ENCODE measurements around the gene C1orf159.

Gene C1orf159

DNA sequence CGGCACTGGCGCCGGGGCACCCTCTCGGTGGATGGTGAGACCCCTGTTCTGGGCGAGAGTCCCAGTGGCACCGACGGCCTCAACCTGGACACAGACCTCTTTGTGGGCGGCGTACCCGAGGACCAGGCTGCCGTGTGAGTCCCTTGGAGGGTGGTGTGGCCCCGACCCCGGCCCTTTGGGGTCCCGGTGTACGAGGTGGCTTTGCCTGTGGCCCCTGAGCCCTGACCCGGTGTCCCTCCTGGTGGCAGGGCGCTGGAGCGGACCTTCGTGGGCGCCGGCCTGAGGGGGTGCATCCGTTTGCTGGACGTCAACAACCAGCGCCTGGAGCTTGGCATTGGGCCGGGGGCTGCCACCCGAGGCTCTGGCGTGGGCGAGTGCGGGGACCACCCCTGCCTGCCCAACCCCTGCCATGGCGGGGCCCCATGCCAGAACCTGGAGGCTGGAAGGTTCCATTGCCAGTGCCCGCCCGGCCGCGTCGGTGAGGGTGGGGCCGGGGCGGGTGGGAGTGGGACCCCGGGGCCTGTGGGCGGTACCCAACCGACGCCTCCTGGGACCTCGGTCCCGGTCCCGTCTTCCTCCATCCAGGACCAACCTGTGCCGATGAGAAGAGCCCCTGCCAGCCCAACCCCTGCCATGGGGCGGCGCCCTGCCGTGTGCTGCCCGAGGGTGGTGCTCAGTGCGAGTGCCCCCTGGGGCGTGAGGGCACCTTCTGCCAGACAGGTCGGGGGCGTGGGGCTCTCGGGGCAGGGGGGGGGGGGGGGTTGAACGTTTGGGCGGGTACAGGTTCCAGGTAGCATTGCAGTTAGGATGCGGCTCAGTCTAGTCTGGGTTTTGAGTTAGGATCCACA is 66.3 kb downstream of the C1orf159 start:
- no peak for DNase-seq

DNA sequence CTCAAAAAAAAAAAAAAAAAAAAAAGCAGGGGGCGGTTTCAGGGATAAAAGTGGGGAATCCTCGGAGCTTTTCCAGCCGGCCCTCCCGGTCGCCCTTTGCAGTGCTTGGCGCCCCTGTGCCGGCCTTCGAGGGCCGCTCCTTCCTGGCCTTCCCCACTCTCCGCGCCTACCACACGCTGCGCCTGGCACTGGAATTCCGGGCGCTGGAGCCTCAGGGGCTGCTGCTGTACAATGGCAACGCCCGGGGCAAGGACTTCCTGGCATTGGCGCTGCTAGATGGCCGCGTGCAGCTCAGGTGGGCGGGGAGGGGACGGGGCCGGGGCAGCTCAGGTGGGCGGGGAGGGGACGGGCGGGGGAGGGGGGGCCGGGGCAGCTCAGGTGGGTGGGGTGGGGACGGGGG is 67.1 kb downstream of the C1orf159 start:
- DNase-seq = no peak

DNA sequence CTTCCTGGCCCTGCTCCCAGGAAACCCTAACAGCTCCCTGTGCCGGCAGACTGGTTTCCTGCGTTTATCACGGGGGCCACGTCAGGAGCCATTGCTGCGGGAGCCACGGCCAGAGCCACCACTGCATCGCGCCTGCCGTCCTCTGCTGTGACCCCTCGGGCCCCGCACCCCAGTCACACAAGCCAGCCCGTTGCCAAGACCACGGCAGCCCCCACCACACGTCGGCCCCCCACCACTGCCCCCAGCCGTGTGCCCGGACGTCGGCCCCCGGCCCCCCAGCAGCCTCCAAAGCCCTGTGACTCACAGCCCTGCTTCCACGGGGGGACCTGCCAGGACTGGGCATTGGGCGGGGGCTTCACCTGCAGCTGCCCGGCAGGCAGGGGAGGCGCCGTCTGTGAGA is 67.9 kb downstream of the C1orf159 start:
- DNase-seq = no peak

DNA sequence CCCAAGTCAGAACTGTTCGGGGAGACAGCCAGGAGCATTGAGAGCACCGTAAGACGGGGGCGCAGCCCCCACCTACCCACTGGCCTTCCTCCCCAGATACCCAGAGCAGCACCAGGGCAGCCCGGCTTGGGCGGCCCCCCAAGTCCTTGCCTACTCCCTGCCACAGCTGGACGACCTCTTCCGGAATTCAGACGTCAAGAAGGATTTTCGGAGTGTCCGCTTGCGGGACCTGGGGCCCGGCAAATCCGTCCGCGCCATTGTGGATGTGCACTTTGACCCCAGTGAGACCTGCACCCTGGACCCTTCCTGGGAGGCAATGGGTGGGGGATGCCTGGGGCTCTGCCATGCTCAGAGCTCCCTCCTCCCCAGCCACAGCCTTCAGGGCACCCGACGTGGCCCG is 68.5 kb downstream of the C1orf159 start:
- no peak for DNase-seq

DNA sequence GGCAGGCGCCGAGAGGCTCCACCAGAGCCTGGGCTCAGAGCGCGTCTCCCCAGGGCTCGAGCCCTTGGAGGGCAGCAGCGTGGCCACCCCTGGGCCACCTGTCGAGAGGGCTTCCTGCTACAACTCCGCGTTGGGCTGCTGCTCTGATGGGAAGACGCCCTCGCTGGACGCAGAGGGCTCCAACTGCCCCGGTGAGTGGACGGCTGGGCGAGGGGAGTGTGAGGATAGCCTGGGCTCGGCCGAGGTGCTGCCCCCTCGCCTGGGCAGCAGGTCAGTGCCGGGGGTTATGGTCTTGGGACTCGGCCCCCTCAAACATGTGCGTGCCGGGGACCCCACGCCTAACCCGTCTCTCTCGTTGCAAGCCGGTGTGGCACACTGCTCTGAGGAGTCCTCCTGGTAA is 69.1 kb downstream of the C1orf159 start:
- DNase-seq = no peak

DNA sequence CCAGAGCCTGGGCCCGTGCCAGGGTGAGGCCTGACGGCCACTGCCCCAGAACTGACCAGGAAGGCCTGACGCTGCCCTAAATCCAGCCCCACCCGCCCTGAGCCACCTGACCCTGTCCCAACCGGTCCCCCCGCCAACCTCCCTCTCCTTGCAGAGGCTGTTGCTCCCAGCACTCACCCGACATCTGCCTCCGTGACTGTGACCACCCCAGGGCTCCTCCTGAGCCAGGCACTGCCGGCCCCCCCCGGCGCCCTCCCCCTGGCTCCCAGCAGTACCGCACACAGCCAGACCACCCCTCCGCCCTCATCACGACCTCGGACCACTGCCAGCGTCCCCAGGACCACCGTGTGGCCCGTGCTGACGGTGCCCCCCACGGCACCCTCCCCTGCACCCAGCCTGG is 69.6 kb downstream of the C1orf159 start:
- no peak for DNase-seq

DNA sequence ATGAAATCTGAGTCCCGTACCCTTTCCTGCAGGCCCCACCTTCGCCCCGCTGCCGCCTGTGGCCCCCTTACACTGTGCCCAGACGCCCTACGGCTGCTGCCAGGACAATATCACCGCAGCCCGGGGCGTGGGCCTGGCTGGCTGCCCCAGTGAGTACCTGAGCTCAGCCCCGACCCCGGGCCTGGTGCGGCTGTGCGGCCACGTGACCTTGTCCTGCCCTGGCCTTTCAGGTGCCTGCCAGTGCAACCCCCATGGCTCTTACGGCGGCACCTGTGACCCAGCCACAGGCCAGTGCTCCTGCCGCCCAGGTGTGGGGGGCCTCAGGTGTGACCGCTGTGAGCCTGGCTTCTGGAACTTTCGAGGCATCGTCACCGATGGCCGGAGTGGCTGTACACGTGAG is 70.8 kb downstream of the C1orf159 start:
- DNase-seq = no peak

DNA sequence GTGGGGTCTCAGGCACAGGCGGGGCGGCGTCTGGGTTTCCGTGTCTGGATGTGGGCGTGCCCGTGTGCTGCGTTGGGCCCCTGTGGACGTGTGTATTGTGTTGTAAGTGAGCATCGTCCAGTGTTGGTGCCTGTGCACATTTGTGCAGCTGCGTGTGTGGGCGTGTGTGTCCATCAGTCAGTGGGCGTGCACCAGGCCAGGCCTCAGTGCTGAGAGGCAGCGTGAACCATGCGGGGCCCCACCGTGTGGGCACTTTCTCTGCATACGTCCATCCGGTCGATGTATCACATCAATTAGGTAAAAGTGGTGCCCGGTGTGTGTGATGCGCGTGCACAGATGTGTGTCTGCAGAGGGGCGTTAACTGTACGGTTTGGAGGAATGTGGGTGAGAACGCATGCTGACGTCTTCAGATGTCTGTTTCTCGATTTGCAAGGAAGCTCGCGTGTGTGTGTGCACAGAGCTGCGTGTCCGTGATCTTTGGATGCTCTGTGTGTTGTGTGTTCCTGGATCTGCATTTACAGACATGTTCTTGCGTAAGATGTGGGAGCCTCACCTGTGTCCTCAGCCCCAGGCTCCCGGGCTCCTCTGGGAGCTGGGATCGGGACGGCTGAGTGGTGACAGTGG is 71.3 kb downstream of the C1orf159 start:
- DNase-seq = no peak

DNA sequence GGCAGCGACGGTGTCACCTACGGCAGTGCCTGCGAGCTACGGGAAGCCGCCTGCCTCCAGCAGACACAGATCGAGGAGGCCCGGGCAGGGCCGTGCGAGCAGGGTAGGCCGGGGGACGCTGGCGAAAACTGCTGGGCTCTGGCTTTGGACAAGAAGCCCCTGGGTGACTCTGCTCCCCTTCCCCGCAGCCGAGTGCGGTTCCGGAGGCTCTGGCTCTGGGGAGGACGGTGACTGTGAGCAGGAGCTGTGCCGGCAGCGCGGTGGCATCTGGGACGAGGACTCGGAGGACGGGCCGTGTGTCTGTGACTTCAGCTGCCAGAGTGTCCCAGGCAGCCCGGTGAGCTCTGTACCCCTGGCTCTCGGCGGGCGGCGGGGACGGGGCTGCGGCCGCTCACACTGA is 72.0 kb downstream of the C1orf159 start:
- DNase-seq = no peak

DNA sequence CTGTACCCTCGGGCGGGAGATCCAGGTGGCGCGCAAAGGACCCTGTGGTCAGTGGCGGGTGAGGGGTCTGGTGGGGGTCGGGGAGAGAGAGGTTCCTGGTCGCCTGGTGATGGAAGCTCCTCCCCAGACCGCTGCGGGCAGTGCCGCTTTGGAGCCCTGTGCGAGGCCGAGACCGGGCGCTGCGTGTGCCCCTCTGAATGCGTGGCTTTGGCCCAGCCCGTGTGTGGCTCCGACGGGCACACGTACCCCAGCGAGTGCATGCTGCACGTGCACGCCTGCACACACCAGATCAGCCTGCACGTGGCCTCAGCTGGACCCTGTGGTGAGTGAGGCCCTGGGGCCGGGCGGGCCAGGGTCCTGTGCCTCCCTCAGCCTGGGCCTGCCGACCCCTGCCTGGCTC is 72.5 kb downstream of the C1orf159 start:
- DNase-seq = no peak

DNA sequence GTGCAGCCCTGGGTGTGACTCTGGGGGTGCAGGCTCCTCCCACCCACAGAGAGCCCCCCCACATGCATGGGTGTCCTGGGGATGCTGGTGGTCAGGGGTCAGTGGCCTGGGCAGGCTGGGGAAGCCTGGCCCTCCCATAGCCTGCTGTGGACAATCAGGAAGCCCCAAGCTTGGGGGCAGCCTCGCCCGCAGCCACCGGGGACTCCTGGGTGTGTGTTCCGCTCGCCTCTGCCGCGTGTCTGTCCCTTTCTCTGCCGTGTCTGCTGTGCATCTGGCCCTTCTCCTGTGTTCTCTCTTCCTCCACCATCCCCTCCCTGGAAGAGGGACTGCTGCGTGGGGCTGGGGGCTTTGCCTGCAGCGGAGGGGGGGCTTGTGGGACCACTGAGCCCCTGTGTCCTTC is 73.1 kb downstream of the C1orf159 start:
- DNase-seq = no peak

DNA sequence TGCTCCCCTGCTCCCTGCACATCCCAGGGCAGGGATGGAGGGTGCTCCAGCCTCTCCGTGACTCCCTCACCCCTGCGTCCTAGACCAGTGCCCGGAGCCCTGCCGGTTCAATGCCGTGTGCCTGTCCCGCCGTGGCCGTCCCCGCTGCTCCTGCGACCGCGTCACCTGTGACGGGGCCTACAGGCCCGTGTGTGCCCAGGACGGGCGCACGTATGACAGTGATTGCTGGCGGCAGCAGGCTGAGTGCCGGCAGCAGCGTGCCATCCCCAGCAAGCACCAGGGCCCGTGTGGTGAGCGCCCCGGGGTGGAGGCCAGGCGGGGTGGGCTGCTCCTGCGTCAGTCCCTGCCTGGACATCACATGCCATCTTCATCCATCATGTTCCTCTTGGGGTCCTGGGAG is 74.0 kb downstream of the C1orf159 start:
- no peak for DNase-seq

DNA sequence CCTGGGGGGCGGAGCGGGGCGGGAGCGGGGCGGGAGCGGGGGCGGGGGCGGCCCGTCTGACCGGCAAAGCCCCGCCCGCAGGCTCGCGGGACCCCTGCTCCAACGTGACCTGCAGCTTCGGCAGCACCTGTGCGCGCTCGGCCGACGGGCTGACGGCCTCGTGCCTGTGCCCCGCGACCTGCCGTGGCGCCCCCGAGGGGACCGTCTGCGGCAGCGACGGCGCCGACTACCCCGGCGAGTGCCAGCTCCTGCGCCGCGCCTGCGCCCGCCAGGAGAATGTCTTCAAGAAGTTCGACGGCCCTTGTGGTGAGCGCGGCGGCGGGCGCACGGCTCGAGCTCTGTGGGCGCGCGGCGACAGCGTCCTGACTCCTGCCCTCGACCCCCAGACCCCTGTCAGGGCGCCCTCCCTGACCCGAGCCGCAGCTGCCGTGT is 74.8 kb downstream of the C1orf159 start:
- DNase-seq = no peak

DNA sequence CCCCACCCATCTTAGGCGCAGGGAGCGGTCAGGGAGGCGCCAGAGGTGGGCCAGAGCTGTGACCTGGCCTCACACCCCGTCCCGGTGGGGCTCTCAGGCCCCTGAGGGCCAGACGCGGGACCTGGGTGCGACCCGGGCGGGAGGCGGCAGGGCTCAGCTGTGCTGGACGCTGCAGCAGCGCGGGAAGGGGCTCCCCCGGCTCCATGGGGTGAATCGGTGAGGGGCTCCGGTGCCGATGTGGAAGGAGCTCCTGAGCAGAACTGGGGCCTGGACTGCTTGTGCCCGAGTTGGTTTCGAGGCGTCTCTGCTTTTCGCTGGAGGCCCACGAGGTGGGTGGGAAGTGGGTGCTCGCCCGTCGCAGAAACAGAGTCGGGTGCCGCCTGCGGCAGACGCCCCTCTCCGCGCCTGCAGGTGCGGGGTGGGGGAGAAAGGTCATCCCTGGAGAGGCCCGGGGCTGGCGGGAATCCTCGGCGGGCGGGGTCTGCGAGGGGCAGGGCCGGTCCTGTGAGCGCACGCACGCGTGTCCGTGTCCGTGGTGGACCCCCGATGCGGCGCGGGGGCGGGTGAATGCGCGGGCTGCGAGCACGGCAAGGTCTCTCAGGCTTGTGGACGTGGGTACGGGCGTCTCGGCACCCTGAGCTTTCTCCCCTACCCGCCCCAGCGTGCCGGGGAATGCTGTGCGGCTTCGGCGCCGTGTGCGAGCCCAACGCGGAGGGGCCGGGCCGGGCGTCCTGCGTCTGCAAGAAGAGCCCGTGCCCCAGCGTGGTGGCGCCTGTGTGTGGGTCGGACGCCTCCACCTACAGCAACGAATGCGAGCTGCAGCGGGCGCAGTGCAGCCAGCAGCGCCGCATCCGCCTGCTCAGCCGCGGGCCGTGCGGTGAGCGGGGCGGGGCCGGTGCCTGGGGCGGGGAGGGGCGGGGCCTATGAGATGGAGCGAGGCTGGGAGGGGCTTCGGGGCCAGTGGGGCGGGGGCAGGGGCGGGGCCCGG is 75.6 kb downstream of the C1orf159 start:
- peak; percentile 26 for DNase-seq

DNA sequence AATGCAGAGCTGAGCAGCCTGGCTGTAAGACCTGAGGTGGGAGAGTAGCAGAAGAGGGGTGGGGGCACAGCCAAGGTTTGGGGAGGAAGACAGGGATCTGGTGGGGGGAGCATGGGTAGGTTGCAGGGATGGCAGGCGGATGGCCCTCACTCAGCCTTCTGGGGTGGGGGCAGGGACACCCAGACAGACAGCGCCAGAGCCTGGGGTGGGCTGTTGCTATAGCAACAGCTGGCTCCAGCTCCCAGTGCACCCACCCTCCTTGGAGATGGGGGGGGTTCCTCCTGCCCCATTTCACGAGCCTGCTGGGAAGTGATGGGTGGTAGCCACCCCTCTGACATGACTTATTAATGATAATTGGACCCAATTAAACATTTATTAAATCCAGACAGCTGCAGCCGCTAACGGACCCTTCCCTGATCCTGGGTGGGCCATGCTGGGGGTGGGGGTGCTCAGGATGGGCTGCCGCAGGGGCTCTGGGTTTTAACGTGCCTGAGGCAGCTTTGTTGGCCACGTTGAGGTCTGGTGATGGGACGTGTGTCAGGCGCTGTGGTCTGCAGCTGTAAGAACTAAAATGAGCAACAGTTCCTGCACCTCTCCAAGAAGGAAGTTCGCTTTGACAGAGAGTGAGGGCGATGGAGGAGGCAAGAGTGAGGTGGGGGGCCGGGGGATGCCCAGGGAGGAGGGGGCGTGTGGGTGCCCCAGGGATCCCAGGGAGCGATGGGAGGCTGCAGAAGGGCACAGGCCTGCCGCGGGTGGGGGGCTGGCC is 76.6 kb downstream of the C1orf159 start:
- no peak for DNase-seq

DNA sequence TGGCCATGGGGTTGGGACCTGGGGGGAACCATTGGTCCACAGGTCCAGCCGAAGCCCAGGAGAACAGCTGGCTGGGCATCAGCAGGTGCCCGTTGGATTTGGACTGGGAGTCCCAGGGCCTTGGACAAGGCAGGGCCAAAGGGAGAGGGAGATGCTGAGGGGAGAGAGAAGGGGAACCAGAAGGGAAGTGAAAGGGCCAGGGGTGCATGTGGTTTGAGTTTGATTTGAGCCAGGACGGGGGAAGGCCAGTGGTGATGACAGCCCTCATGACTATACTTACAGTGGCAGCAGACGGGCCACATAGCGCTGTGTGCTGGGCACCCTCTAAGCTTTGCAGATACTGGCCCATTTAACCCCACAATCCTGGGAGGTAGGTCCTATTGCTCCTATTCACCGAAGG is 77.2 kb downstream of the C1orf159 start:
- no peak for DNase-seq

DNA sequence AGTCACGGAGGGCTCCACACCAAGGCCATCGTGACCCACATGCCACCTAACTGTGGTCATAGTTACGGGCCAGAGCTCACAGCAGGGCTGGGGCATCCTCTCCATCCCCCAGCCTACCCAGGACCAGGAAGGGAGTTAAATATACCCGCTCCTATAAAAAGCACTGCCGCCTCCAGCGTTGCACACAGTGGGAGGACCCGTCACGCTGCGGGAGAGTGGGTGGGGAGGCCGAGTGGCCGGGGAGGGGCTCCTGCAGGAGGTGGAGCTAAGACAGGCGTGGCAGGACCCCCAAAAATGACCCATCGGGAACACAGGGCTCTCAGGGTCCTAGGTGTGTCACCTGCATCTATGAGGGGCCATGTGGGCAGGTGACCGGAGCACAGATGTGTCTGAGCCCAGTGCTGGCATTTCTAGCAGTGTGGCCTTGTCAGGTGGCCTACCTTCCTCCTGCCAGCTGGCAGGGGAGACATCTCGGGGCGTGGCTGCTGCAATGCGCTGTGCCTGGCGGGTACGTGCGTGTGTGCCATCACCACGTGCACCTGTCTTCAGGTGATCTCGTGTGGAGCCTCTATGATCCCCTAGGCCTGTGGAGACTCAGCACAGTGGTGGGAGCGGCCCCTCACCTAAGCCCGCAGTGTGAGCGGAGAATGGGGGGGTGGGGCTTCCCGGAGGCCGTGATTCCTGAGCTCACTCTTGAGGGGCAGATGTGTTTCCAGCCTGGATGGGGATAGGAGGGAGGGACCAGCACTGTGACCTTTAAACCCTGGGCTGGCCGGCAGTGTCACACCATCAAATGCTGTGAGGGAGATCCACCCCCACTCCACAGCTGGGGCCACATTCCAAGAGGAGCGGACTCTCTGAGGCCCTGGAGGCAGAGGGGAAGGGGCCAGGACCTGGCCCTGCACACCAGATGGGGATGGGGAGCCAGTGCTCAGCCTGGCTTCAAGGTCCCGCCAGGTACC is 78.2 kb downstream of the C1orf159 start:
- DNase-seq = no peak

DNA sequence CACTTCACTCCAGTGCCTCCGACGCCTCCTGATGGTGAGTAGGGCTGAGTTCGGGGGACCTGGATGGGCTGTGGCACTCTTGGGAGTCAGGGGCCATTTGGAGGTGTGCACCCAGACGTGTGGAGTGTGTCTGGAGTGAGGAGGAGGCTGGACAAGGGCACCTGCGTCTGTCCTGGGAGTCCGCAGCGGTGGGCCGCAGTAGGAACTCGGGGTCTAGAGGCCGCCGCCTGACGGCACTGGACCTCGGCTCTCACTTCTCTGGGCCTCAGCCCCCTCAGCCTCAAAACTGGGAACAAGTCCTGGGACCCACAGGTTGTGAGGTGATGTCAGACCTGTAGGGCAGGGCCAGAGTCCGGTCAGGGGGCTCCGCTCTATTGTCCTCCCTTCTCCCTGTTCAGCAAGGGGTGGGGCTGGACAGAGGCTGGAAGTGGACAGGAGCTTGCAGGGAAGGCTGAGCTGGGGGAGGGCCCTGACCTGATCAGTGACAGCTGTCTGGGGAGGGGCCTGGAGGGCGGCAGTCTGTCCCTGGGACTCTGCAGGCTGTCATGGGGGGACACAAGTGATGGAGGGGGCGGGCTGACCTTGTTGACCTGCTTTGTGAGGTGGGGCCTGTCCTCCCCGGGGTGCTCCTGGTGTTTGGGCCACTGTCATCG is 80.5 kb downstream of the C1orf159 start:
- DNase-seq = no peak

DNA sequence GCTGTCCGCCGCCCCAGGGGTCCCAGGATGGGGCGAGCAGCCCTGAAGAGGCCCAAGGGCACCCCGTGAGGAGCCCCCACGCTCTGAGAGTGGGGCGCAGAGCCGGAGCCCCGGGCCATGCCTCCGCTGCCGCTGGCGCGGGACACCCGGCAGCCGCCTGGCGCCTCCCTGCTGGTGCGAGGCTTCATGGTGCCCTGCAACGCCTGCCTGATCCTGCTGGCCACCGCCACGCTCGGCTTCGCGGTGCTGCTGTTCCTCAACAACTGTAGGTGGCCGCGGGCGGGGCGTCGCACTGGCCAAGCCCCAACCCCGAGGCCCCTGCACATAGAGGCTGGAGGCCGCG is 81.5 kb downstream of the C1orf159 start:
- no peak for DNase-seq

DNA sequence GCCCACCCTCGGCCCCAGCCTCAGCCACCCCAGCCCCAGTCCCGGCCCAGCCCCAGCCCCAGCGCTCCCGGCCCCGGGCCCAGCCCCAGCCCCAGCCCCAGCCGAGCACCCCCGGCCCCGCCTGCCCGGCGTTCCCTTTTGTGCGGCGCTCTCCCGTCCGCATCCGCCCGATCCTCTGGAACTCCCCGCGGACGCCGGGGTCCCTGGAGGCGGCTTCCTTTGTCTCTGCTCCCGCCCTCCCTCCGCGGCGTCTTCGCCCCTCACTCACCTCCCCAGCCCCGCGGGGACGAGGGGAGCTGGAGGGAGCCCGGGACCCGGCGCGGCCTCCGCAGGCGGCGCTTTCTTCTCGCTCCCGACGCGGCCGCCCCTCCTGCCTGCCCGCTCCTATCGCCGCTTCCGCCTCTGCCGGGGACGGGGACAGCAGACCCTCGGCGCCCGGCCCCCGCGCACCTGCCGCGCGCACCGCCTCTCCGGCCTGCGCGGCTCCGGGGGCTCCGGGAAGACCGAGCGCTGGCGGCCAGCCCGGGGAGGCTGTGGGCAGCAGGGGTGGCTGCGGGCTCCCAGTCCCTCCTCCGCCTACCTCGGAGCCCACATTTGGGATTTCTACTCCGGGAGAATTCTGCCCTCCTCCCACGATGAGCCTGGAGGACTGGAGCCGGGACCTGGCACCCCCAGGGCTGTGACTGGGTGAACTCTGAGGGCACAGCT is 82.0 kb downstream of the C1orf159 start:
- DNase-seq = no peak
